Activated CD8-positive, alpha-beta T cell treated with anti-CD3 and anti-CD28 coated beads for 36 hours (primary cell): Measurements from ENCODE around the gene CYGB. TPM values are rescaled to one million over a fixed set of nuclear protein-coding genes. Genes with fewer than 3 reads are reported as not detected.
A peak's percentile ranks its signal among the peaks of the same experiment; 100 is the strongest.

ENCODE experiments used
- ATAC-seq: fragments of 200-7000 bp; cut with Tn5 transposase; one replicate; pipeline ENCODE4 v1.10.0; 2021; ENCODE audit warnings: mild to moderate bottlenecking, moderate library complexity
- CTCF ChIA-PET: fragments of 350-600 bp; sonication (Branson Sonifier 250); formaldehyde crosslinking; loops from one replicate; lab custom pipeline; 2021; ENCODE audit warnings: antibody characterized with exemption; lab: Charles Lee
- POLR2A ChIA-PET: fragments of 350-600 bp; sonication (Branson Sonifier 250); formaldehyde crosslinking; loops from one replicate; lab custom pipeline; 2021; ENCODE audit warnings: antibody characterized with exemption; lab: Charles Lee
- DNase-seq: peaks from one replicate; pipeline ENCODE4 v3.0.0-alpha.2; 2020
- H3K27ac Mint-ChIP-seq: one replicate; pipeline ENCODE4 v1.8.0; 2021; ENCODE audit warnings: mild to moderate bottlenecking, mixed read lengths
- H3K27me3 Mint-ChIP-seq: one replicate; pipeline ENCODE4 v1.8.0; 2021; ENCODE audit warnings: mixed read lengths
- H3K36me3 Mint-ChIP-seq: one replicate; pipeline ENCODE4 v1.8.0; 2021; ENCODE audit warnings: low read depth, mixed read lengths
- H3K4me1 Mint-ChIP-seq: one replicate; pipeline ENCODE4 v1.8.0; 2021; ENCODE audit warnings: low read depth, mixed read lengths
- H3K4me3 Mint-ChIP-seq: one replicate; pipeline ENCODE4 v1.8.0; 2021; ENCODE audit warnings: mild to moderate bottlenecking, moderate library complexity, mixed read lengths
- H3K9me3 Mint-ChIP-seq: one replicate; pipeline ENCODE4 v1.8.0; 2021; ENCODE audit warnings: mixed read lengths
- CTCF ChIP-seq: fragments of 200-600 bp; IDR thresholded peaks from one replicate; pipeline ENCODE4 v1.8.0; 2022; ENCODE audit warnings: antibody characterized with exemption, mild to moderate bottlenecking
- intact Hi-C: fragments of 100-400 bp; cut with micrococcal nuclease; formaldehyde crosslinking; loops from one replicate; pipeline ENCODE4 v1.10.0; 2022
- total RNA-seq, 2 experiments: library from RNA; stranded (reverse); gene quantifications; one replicate each; pipeline ENCODE4 v1.2.3, GENCODE V29; 2021

Gene CYGB
- total RNA-seq, 2 experiments from 2014 or later = 0.23 TPM; not detected in 1

- DNase-seq = peak; percentile 80
- Mint-ChIP-seq H3K27me3 (no peaks in the 10 kb centered on the region), H3K4me3 (peak overlapping the region; percentile 58), H3K9me3 (no peaks in the 10 kb centered on the region), H3K27ac (peak overlapping the region; percentile 90), H3K36me3 (no peaks in the 10 kb centered on the region), H3K4me1 (peaks cover 55% of the 10 kb centered on the region)
- POLR2A ChIA-PET = interaction anchor here (1.0 to 3.0 kb wide), 6 partner anchors 10 to 41 kb away, joined by 3 to 7 read pairs (median 3); partner anchors contain the start of gene UBE2O
- peak; percentile 64 for ATAC-seq
- TF ChIP-seq CTCF = no peak
- CTCF ChIA-PET = interaction anchor here (0.8 to 3.8 kb wide), 9 partner anchors 9 to 108 kb away, joined by 3 to 22 read pairs (median 4); partner anchors contain the start of gene AANAT
- intact Hi-C loops = no loop called here
These were observed 44.5 kb downstream of the CYGB start for GRCh38 chr17:76492989-76493501.

- ChIA-PET CTCF (interaction anchor here (0.8 to 3.8 kb wide), 10 partner anchors 8 to 107 kb away, joined by 3 to 22 read pairs (median 4); partner anchors contain the start of gene AANAT), POLR2A (interaction anchor here (0.6 to 3.0 kb wide), 7 partner anchors 8 to 40 kb away, joined by 3 to 7 read pairs (median 3); partner anchors contain the start of gene UBE2O)
- Mint-ChIP-seq H3K27ac (peak overlapping the region; percentile 90), H3K36me3 (peaks cover 3% of the 10 kb centered on the region), H3K27me3 (no peaks in the 10 kb centered on the region), H3K4me3 (peak overlapping the region; percentile 58), H3K9me3 (no peaks in the 10 kb centered on the region), H3K4me1 (peaks cover 53% of the 10 kb centered on the region)
- intact Hi-C loops = no loop called here
- DNase-seq (peak; percentile 78), ATAC-seq (peak; percentile 71)
- no peak for TF ChIP-seq CTCF
These were observed 45.2 kb downstream of the CYGB start for GRCh38 chr17:76492123-76492988.

GRCh38 chr17:76491271-76492122 lies 46.0 kb downstream of the CYGB start:
- ChIA-PET POLR2A (interaction anchor here (0.7 to 2.0 kb wide), 4 partner anchors 9 to 29 kb away, joined by 3 to 5 read pairs (median 4); no protein-coding TSS in a partner anchor), CTCF (interaction anchor here (1.1 to 3.8 kb wide), 5 partner anchors 8 to 106 kb away, joined by 3 to 22 read pairs (median 4); partner anchors contain the start of gene AANAT)
- Mint-ChIP-seq H3K4me1 (peaks cover 48% of the 10 kb centered on the region), H3K4me3 (peak overlapping the region; percentile 34), H3K36me3 (peaks cover 3% of the 10 kb centered on the region), H3K27ac (peak overlapping the region; percentile 90), H3K9me3 (no peaks in the 10 kb centered on the region), H3K27me3 (no peaks in the 10 kb centered on the region)
- TF ChIP-seq CTCF = no peak
- intact Hi-C loops = no loop called here
- ATAC-seq = peak; percentile 21
- DNase-seq = peak; percentile 54

- ChIA-PET POLR2A (interaction anchor here (0.7 to 1.2 kb wide), 2 partner anchors 9 to 28 kb away, joined by 3 to 6 read pairs; no protein-coding TSS in a partner anchor), CTCF (interaction anchor here (1.4 to 3.8 kb wide), 2 partner anchors 10 to 16 kb away, joined by 3 to 22 read pairs; no protein-coding TSS in a partner anchor)
- Mint-ChIP-seq H3K4me1 (peaks cover 46% of the 10 kb centered on the region), H3K9me3 (no peaks in the 10 kb centered on the region), H3K27me3 (no peaks in the 10 kb centered on the region), H3K27ac (peak overlapping the region; percentile 34), H3K4me3 (no peak overlapping the region), H3K36me3 (peaks cover 3% of the 10 kb centered on the region)
- TF ChIP-seq CTCF = no peak
- DNase-seq (no peak), ATAC-seq (no peak)
- intact Hi-C loops = no loop called here
These were observed 47.3 kb downstream of the CYGB start for GRCh38 chr17:76490112-76490710.
